ENCODE data around the gene LTBP4. TPM values are rescaled to one million over a fixed set of nuclear protein-coding genes. Genes with fewer than 3 reads are reported as not detected.
A peak's percentile ranks its signal among the peaks of the same experiment; 100 is the strongest.
"Not testable (repeated sequence)": the region's sequence is repeated elsewhere in the genome, so short reads cannot be mapped to it uniquely, and the experiment has no call there.

LTBP4 gene, protein sequence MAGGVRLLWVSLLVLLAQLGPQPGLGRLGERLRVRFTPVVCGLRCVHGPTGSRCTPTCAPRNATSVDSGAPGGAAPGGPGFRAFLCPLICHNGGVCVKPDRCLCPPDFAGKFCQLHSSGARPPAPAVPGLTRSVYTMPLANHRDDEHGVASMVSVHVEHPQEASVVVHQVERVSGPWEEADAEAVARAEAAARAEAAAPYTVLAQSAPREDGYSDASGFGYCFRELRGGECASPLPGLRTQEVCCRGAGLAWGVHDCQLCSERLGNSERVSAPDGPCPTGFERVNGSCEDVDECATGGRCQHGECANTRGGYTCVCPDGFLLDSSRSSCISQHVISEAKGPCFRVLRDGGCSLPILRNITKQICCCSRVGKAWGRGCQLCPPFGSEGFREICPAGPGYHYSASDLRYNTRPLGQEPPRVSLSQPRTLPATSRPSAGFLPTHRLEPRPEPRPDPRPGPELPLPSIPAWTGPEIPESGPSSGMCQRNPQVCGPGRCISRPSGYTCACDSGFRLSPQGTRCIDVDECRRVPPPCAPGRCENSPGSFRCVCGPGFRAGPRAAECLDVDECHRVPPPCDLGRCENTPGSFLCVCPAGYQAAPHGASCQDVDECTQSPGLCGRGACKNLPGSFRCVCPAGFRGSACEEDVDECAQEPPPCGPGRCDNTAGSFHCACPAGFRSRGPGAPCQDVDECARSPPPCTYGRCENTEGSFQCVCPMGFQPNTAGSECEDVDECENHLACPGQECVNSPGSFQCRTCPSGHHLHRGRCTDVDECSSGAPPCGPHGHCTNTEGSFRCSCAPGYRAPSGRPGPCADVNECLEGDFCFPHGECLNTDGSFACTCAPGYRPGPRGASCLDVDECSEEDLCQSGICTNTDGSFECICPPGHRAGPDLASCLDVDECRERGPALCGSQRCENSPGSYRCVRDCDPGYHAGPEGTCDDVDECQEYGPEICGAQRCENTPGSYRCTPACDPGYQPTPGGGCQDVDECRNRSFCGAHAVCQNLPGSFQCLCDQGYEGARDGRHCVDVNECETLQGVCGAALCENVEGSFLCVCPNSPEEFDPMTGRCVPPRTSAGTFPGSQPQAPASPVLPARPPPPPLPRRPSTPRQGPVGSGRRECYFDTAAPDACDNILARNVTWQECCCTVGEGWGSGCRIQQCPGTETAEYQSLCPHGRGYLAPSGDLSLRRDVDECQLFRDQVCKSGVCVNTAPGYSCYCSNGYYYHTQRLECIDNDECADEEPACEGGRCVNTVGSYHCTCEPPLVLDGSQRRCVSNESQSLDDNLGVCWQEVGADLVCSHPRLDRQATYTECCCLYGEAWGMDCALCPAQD (N-terminal part only)
- total RNA-seq (2014; rRNA removed; shearing (Covaris generic)): 42.1 and 56.7 TPM in 2 replicates

DNA sequence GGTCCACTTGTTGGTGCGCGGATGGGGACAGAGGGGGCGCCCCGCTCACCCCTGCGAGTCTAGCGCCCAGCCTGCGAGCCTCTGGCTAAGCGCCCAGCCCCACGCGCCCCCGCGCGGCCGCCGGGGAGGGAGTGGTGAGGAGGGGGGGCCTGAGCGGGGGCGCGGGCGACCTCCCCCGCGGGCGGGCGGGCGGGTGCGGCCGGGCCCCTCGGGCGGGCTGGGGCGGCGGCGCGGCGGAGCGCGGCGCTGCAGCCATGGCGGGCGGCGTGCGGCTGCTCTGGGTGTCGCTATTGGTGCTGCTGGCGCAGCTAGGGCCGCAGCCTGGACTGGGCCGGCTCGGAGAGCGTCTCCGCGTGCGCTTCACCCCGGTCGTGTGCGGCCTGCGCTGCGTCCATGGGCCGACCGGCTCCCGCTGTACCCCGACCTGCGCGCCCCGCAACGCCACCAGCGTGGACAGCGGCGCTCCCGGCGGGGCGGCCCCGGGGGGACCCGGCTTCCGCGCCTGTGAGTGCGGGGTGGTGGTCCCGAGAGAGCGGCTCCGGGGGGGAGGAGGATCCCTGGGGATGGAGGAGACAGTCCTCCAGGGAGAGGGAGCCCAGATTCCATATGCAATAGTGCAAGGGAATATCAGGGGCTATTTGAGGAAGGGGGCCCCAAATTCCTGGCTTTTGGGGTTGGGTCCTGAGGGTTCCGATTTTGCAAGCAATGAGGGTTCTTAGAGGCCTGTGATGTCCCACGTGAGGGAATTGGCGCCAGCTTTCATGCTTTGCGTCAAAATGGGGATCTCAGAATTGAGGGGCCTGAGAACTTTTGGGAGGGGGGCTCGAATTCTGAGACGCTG lies at the start of gene LTBP4:
Gene LTBP4, plus strand, starts transcription at position 236 of the 841 bp plus-strand sequence. Its CDS starts 19 bp downstream, at position 255.
- peak; percentile 39 for DNase-seq (ENCODE audit: low spot score)

DNA sequence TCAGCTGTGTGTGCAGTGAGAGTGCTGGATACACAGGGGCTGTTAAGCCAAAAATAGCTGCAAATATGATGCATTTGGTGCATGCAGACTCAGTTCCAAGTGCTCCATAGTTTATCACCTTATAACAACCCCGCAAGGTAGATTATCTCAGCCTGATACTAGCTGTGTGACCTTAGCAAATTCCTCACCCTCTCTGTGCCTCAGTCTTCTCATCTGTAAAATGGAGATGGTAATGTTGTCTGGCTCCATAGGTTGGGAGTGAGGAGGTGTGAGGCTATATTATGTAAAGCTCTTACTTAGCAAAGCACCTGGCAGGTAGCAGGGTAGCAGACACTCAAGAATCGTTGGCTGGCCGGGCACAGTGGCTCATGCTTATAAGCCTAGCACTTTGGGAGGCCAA lies 48.3 kb upstream of the LTBP4 start:
- no peak for DNase-seq (ENCODE audit: low spot score)

DNA sequence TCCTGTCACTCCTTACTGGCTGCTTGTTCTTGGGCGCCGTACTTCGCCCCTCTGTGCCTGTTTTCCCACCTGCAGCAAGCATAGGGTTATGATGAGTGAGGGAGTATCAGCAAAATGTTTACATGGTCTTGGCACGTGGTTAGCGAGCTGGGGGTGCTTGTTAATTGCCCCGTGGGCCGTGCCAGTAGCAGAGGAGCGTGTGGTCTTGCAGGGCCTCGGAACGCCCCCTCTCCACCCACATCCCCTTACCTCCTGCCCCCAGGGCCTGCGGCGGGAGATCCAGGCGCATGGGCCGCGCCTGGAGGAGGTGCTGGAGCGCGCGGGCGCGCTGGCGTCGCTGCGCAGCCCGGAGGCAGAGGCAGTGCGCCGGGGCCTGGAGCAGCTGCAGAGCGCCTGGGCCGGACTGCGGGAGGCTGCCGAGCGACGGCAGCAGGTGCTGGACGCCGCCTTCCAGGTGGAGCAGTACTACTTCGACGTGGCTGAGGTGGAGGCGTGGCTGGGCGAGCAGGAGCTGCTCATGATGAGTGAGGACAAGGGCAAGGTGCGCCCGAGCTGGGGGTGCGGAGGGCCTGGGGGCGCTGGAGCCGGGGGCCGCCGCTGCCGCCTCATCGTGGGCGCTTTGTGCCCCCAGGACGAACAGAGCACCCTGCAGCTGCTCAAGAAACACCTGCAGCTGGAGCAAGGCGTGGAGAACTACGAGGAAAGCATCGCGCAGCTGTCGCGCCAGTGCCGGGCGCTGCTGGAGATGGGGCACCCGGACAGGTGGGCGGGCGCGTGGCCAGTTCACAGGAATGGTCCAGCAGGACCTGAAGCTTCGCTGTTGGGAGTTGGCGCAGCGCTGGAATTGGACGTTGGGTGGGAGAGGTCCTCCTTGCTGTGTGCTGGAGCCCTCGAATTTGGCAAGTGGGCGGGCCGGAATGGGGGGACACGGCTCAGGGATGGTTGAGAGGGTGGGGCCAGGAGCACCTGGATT lies 47.0 kb upstream of the LTBP4 start:
- no peak for DNase-seq (ENCODE audit: low spot score)

DNA sequence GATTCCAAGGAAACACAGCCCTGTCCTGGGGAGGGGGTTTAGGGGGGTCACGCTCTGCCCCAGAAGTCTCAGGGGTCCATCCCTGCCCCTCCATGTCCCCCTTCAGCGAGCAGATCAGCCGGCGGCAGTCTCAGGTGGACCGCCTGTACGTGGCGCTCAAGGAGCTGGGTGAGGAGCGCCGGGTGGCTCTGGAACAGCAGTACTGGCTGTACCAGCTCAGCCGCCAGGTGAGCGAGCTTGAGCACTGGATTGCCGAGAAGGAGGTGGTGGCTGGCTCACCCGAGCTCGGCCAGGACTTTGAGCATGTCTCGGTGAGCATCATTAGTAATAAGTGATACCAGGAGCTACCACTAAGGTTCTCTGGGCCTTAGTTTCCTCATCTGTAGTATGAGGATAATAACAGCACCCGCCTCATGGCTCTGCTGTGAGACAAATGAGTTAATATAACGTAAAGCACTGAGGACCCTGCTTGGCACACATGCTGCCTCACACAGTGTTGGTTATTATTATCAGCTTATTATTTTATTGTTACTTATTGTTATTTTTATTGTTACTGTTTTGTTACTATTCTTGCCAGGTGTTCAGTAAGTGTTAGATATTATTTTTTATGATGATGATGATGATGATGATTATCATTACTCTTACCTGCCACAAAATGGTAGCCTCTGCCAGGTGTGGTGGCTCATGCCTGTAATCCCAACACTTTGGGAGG lies 45.0 kb upstream of the LTBP4 start:
- DNase-seq (ENCODE audit: low spot score): no peak

DNA sequence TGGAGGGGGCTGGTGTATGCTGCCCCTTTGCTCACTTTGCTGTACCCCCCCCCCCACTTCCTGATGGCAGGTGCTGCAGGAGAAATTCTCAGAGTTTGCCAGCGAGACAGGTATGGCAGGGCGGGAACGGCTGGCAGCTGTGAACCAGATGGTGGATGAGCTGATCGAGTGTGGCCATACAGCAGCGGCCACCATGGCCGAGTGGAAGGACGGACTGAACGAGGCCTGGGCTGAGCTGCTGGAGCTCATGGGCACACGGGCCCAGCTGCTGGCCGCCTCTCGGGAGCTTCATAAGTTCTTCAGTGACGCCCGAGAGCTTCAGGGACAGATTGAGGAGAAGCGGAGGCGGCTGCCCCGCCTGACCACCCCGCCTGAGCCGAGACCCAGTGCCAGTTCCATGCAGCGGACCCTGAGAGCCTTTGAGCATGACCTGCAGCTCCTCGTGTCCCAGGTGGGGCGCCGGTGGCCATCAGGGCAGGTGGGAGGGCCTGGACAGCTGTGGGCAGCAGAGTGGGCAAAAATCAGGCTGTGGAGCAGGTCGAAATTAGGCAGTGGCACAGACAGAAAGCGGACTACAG lies 44.1 kb upstream of the LTBP4 start:
- no peak for DNase-seq (ENCODE audit: low spot score)

DNA sequence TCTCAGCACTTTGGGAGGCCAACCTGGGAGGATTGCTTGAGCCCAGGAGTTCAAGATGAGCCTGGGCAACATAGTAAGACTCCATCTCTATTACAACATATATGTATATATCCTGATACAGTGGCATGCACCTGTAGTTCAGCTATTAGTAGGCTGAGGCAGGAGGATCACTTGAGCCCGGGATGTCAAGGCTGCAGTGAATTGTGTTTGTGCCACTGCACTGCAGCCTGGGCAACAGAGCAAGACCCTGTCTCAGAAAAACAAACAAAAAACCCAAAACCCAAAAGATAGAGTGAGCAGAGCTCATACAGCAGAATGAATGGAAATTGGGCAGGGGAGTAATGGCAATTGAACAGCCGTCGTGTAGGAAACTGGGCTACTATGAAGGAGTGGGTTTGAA lies 41.8 kb upstream of the LTBP4 start:
- DNase-seq (ENCODE audit: low spot score): no peak

DNA sequence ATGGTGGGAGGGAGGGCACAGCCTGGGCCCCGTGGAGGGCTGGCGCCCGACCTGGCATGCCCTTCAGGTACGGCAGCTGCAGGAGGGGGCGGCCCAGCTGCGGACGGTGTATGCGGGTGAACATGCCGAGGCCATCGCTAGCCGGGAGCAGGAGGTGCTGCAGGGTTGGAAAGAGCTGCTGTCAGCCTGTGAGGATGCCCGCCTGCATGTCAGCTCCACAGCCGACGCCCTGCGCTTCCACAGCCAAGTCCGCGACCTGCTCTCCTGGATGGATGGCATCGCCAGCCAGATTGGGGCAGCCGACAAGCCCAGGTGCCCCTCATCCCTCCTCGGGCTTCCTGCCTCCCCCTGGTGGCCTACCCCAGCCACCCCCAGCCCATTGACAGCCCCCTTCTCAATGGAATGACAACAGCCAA lies 41.1 kb upstream of the LTBP4 start:
- DNase-seq (ENCODE audit: low spot score): no peak

DNA sequence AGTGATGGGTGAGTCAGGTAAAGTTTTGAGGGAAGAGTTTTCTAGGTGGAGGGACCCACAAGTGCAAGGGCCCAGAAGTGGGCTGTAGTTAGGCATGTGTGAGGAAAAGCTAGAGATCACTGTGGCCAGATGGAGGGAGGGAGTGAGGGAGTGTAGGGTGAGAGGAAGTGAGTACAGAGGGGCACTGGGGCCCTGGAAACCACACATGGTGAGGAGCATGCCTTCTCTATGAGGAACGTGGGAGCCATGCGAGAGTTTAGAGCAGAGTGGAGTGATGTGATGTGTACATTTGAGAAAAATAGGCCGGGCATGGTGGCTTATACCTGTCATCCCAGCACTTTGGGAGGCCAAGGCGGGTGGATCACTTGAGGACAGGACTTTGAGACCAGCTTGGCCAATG lies 39.2 kb upstream of the LTBP4 start:
- DNase-seq (ENCODE audit: low spot score): no peak

DNA sequence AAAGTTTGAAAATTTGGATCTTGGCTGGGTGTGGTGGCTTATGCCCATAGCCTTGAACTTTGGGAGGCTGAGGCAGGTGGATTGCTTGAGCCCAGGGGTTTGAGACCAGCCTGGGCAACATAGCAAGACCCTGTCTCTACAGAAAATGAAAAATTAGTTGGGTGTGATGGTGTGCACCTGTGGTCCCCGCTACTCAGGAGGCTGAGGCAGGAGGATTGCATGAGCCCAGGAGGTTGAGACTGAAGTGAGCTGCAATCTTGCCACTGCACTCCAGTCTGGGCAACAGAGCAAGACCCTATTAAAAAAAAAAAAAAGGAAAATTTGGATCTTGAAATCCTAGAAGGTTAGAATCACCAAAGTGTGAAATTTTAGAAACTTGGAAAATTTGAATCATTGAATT lies 36.6 kb upstream of the LTBP4 start:
- not testable (repeated sequence) for DNase-seq (ENCODE audit: low spot score)

DNA sequence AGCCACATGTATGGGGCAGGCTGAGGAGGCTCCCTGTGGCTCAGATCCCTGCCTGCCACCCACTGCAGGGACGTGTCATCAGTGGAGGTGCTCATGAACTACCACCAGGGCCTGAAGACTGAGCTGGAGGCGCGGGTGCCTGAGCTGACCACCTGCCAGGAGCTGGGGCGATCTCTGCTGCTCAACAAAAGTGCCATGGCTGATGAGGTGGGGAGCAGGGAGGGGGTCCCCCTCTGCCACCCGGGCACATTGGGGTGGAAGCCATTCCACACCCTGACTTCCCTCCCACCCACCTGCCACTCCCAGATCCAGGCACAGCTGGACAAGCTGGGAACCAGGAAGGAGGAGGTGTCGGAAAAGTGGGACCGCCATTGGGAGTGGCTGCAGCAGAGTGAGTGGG lies 35.8 kb upstream of the LTBP4 start:
- DNase-seq (ENCODE audit: low spot score): no peak

DNA sequence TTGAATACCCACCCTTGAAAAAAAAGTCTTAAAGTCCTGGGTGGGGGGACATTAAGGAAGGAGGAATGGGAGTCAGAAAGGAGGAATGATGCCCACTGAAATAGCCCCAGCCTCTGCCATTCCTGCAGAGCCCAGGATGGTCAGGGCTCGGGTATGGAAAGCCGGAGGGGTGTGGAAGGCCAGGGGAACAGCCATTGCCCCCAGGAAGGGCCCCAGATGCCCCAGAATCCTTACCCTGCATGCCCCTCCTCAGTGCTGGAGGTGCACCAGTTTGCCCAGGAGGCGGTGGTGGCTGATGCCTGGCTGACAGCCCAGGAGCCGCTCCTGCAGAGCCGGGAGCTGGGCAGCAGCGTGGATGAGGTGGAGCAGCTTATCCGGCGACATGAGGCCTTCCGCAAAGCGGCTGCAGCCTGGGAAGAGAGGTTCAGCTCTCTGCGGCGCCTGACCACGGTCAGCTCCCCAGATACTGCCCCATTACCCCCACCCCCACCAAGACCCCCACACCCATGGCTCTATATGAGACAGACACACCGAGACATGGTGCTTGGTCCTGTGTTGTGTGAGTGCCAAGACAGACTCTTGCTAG lies 35.2 kb upstream of the LTBP4 start:
- no peak for DNase-seq (ENCODE audit: low spot score)

DNA sequence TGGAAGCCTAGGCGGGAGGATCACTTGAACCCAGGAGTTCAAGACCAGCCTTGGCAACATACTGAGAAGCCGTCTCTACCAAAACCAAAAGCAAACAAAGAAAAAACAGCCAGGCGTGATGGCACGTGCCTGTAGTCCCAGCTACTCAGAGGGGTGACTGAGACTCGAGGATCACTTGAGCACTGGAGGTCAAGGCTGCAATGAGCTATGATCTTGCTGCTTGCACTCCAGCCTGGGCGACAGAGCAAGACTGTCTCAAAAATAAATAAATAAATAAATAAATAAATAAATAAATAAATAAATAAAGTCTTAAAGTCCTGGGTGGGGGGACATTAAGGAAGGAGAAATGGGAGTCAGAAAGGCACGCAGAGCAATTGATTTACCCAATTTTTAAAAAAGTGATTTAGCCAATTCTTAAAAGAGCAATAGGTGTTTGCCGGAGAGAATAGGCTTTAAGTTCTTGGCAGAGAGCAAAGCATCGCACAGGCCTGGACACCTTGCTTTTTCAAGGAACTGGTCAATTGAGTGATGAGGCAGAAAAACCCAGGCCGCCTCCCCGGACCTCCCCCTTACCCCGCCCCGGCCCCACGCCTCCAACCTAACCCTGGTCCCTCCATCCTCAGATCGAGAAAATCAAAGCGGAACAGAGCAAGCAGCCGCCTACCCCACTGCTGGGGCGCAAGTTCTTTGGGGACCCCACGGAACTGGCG lies 34.0 kb upstream of the LTBP4 start:
- no peak for DNase-seq (ENCODE audit: low spot score)

DNA sequence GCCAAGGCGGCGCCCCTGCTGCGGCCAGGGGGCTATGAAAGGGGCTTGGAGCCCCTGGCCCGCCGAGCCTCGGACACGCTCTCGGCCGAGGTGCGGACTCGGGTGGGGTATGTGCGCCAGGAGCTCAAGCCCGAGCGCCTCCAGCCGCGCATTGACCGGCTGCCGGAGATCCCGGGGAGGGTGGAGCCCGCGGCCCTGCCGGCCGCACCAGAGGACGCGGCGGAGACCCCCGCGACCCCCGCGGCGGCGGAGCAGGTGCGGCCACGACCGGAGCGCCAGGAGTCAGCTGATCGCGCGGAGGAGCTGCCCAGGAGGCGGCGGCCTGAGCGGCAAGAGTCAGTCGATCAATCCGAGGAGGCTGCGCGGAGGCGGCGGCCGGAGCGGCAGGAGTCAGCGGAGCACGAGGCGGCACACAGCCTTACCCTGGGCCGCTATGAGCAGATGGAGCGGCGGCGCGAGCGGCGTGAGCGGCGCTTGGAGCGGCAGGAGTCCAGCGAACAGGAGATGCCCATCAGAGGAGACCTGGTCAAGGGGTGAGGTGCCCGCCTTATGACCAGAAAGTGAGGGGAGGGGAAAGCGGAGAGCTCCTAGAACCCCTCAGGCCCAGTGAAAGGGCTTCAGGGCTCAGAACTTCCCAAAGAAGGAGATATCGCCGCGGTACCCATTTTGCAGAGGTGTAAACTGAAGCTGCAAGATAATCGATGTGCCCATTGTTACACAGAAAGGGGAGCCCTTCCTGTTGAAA lies 33.2 kb upstream of the LTBP4 start:
- no peak for DNase-seq (ENCODE audit: low spot score)

DNA sequence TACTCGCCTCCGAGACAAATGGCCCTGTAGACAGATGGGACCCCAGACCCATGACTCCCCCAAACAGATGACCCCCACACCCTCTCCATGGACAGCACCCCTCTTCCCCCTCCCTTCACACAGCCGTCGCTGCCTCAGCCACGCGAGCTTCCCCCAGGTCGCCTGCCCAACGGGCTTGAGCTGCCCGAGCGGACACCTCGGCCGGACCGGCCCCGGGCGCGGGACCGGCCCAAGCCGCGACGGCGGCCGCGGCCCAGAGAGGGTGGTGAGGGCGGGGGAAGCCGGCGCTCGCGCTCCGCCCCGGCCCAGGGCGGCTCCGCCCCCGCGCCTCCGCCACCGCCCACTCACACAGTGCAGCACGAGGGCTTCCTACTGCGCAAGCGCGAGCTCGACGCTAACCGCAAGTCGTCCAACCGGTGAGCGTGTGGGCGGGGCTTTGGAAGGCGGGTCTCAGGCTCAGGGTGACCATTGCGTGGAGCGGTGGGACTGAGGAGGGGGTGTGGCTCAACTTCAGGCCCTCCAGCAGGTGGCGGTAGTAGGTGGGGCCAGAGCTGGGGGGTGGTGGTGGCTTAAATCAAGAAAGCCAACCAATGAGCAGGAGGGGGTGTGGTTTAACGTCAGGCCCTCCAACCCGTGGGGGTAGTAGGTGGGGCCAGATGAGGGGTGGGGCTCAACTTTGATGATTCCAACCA lies 30.7 kb upstream of the LTBP4 start:
- peak; percentile 100 for DNase-seq (ENCODE audit: low spot score)

DNA sequence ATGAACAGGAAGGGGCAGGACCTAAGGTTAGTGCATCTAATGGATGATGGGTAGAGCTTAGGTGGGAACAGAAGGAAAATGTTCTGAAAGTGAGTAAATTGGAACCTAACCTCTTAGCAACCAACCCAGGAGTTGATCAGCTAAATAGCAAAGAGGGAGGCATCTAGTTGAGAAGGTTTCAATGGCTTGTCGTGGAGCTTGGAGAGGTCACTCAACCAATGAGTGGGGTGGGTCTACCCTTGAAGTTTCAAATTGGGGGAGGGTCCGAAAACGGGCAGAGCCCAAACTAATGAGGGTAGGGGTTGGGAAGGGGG lies 30.2 kb upstream of the LTBP4 start:
- DNase-seq (ENCODE audit: low spot score): no peak

DNA sequence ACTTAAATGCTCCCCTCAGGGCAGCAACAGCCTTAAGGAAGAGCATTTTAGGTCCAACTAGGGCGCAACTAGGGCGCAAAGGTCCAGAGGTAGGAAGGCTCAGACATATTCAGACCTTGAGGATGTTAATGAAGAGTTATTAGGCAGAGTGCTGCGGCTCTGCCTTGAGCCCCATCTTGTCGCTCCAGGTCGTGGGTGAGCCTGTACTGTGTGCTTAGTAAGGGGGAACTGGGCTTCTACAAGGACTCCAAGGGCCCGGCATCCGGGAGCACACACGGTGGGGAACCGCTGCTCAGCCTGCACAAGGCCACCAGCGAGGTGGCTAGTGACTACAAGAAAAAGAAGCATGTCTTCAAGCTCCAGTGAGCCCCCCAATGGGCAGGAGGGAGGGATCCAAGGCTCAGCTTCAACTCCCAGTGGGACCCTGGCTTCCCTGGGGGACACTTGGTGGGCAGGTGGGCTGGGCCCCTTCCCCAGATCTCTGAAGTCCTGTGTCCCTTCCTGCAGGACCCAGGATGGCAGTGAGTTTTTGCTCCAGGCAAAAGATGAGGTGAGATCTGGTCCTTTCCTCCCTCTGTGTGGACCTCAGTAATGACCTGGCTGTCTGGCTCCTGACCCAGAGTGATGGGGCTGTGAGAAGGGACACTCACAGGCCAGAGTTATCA lies 29.2 kb upstream of the LTBP4 start:
- DNase-seq (ENCODE audit: low spot score): no peak
